ENCODE measurements around the gene FKRP.
"Not testable (repeated sequence)": the region's sequence is repeated elsewhere in the genome, so short reads cannot be mapped to it uniquely, and the experiment has no call there.

Gene FKRP

DNA sequence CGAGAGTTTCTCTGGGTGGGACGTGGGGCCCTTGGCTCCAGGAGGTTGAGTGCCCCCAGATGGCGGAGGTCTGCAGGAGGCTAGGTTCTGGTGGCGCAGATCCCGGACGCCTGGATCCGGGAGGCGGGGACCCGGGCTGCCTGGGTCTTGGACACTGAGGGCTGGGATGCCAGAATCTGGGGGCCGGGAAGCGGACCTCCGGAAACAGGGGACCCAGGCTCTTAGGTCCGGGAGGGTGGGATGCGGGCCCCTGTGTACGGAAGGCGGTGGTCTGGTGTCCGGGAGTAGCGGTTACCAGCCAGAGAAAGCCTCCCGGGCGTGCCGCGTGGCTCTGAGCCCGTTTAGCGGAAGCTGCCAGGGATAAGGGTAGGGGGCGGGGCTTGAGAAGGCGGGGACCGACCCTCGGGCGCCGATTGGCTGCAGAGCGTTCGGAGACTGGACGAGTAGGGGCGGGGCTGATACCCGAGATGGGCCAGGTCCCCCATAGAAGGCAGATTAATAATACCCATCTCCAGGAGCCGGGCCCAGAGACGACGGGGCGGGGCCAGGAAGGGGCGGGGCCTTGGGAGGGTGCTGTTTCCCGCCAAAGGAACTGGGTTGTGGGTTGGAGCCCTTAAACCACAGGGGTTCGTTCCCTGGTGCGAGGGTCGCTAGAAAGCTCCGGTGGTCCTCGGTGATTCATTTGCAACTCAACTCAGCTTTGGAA, 42.6 kb downstream of the FKRP start, which contains the start of gene SLC1A5:
SLC1A5 (minus strand) TSS at position 333 of the 706 bp plus-strand sequence. CDS start 629 bp downstream, outside the sequence.
- Histone ChIP-seq H3K9me3 (ENCODE audit: control insufficient read depth, insufficient read depth, low read depth, low read length) (no peaks in the 10 kb centered on the region), H3K27ac (ENCODE audit: low read depth, low read length) (peak within 1 kb of the TSS; percentile 96), H3K27me3 (ENCODE audit: control insufficient read depth, insufficient read depth, low read length) (no peaks in the 10 kb centered on the region), H3K9ac (ENCODE audit: low read length) (peak within 1 kb of the TSS; percentile 99), H3K4me3 (ENCODE audit: low read depth, low read length) (peak within 1 kb of the TSS; percentile 98), H3K36me3 (ENCODE audit: control insufficient read depth, insufficient read depth, low read length) (peaks cover 26% of the 10 kb centered on the region), H3K4me1 (ENCODE audit: control insufficient read depth, insufficient read depth, low read length) (peaks cover 29% of the 10 kb centered on the region)

DNA sequence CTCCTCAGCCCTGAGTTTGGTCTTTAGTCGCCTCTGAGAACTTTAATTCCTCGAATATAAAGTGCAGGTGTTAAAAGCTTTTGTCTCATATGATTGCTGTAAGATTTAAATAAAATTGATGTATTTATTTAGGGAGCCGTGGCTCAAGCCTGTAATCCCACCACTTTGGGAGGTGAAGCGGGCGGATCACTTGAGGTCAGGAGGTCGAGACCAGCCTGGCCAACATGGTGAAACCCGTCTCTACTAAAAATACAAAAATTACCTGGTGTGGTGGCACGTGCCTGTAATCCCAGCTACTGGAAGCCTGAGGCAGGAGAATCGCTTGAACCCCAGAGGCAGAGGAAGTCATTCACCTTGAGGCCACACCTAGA, 43.1 kb downstream of the FKRP start:
- Histone ChIP-seq H3K27ac (ENCODE audit: low read depth, low read length) (no peak overlapping the region), H3K9ac (ENCODE audit: low read length) (no peak overlapping the region), H3K36me3 (ENCODE audit: control insufficient read depth, insufficient read depth, low read length) (peaks cover 21% of the 10 kb centered on the region), H3K4me3 (ENCODE audit: low read depth, low read length) (0 out of 2 replicates have a peak overlapping the region, but pooled peaks have one; percentile 18), H3K4me1 (ENCODE audit: control insufficient read depth, insufficient read depth, low read length) (peaks cover 28% of the 10 kb centered on the region), H3K27me3 (ENCODE audit: control insufficient read depth, insufficient read depth, low read length) (no peaks in the 10 kb centered on the region), H3K9me3 (ENCODE audit: control insufficient read depth, insufficient read depth, low read depth, low read length) (no peaks in the 10 kb centered on the region)

DNA sequence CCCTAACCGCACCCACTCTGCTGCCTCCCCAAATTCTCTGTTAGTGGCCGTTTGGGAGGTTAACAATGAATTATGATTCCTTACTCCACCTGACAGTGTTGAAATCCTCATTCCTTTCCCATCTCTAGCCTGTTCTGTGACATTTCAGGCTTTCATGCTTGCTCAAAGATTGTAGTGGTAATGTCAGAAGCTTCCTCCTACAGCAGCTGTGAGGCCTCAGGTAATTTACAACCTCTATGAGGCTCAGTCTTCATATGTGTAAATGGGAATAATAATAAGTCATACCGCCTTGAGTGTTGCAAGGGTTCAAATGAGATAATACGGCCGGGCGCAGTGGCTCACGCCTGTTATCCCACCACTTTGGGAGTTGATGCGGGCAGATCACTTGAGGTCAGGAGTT, 43.5 kb downstream of the FKRP start:
- H3K9me3 ChIP-seq (ENCODE audit: control insufficient read depth, insufficient read depth, low read depth, low read length), result no peaks in the 10 kb centered on the region
- no peak overlapping the region for H3K4me3 ChIP-seq (ENCODE audit: low read depth, low read length)
- peaks cover 23% of the 10 kb centered on the region for H3K4me1 ChIP-seq (ENCODE audit: control insufficient read depth, insufficient read depth, low read length)
- H3K36me3 ChIP-seq (ENCODE audit: control insufficient read depth, insufficient read depth, low read length), result peaks cover 17% of the 10 kb centered on the region
- no peak overlapping the region for H3K9ac ChIP-seq (ENCODE audit: low read length)
- no peak overlapping the region for H3K27ac ChIP-seq (ENCODE audit: low read depth, low read length)
- H3K27me3 ChIP-seq (ENCODE audit: control insufficient read depth, insufficient read depth, low read length), result no peaks in the 10 kb centered on the region

DNA sequence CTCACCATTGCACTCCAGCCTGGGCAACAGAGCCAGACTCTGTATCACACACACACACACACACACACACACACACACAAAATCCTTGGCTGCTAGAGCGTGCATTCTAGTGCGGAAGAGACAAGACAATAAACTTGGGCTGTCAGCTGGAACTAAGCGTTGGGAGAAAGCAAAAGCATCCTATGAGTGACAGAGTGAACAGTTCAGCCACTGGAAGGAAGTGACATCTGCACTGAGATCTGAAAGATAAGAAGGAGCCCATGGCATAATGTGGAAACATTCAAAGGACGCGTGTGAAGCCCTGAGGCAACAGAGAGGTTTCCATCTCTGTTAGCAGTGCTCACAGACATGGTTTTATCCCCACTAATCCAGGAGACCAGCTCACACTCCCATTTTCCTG, 46.1 kb downstream of the FKRP start:
- H3K4me1 ChIP-seq (ENCODE audit: control insufficient read depth, insufficient read depth, low read length), result peaks cover 10% of the 10 kb centered on the region; the same call in 1 of the 2 replicates
- no peaks in the 10 kb centered on the region for H3K36me3 ChIP-seq (ENCODE audit: control insufficient read depth, insufficient read depth, low read length)
- no peaks in the 10 kb centered on the region for H3K9me3 ChIP-seq (ENCODE audit: control insufficient read depth, insufficient read depth, low read depth, low read length)
- no peak overlapping the region for H3K9ac ChIP-seq (ENCODE audit: low read length)
- no peak overlapping the region for H3K27ac ChIP-seq (ENCODE audit: low read depth, low read length)
- H3K4me3 ChIP-seq (ENCODE audit: low read depth, low read length), result no peak overlapping the region
- H3K27me3 ChIP-seq (ENCODE audit: control insufficient read depth, insufficient read depth, low read length), result no peaks in the 10 kb centered on the region

DNA sequence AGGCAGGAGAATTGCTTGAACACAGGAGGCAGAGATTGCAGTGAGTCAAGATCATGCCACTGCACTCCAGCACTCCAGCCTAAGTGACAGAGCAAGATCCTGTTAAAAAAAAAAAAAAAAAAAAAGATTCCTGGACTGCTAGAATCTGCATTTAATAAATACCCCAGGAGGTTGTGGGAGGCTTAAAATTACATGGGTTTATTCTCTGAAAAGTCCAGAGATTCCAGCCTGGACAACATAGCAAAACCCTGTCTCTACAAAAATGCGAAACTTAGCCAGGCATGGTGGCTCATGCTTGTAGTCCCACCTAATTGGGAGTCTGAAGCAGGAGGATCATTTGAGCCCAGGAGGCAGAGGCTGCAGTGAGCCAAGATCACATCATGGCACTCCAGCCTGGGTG, 52.0 kb downstream of the FKRP start:
- Histone ChIP-seq H3K4me3 (ENCODE audit: low read depth, low read length) (no peak overlapping the region), H3K4me1 (ENCODE audit: control insufficient read depth, insufficient read depth, low read length) (peaks cover 3% of the 10 kb centered on the region; the same call in 1 of the 2 replicates), H3K27ac (ENCODE audit: low read depth, low read length) (no peak overlapping the region), H3K27me3 (ENCODE audit: control insufficient read depth, insufficient read depth, low read length) (no peaks in the 10 kb centered on the region), H3K36me3 (ENCODE audit: control insufficient read depth, insufficient read depth, low read length) (no peaks in the 10 kb centered on the region), H3K9ac (ENCODE audit: low read length) (no peak overlapping the region), H3K9me3 (ENCODE audit: control insufficient read depth, insufficient read depth, low read depth, low read length) (no peaks in the 10 kb centered on the region)

DNA sequence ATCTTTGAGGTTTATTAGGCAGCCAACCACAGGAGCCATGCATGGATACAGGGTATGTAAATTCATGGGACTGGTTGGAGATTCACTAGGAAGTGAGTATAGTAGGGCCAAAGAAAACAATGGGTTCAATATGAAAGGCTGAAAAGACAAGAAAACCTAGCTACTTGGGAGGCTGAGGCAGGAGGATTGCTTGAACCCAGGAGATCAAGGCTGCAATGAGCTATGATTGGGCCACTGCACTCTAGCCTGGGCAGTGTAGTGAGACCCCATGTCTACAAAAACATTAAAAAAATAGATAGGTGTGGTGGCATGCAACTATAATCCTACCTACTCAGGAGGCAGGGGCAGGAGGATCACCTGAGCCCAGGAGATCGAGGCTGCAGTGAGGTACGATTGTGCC, 52.9 kb downstream of the FKRP start:
- Histone ChIP-seq H3K9me3 (ENCODE audit: control insufficient read depth, insufficient read depth, low read depth, low read length) (no peaks in the 10 kb centered on the region), H3K4me3 (ENCODE audit: low read depth, low read length) (no peak overlapping the region), H3K27me3 (ENCODE audit: control insufficient read depth, insufficient read depth, low read length) (no peaks in the 10 kb centered on the region), H3K4me1 (ENCODE audit: control insufficient read depth, insufficient read depth, low read length) (peaks cover 3% of the 10 kb centered on the region; the same call in 1 of the 2 replicates), H3K36me3 (ENCODE audit: control insufficient read depth, insufficient read depth, low read length) (no peaks in the 10 kb centered on the region), H3K9ac (ENCODE audit: low read length) (no peak overlapping the region), H3K27ac (ENCODE audit: low read depth, low read length) (no peak overlapping the region)

DNA sequence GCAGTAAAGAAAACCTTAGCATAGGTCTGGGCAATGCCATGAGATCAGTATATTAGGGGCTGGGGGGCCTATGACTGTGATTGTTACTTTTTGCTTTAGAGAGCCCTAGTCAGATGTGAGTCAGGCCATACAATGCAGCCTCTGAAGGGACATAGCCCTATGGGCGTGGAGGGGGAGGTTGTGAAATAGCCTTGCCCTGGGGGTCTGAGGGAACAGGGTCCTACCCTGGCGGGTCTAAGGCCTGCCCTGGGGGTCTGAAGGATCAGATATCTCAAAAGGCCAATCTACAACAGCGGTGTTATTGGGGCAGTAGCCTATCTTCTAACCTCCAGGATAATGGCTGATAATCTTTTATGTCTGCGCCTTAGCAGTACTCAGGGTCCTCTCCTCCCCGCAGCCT, 56.3 kb downstream of the FKRP start:
- Histone ChIP-seq H3K4me1 (ENCODE audit: control insufficient read depth, insufficient read depth, low read length) (no peaks in the 10 kb centered on the region; the same call in 1 of the 2 replicates), H3K27me3 (ENCODE audit: control insufficient read depth, insufficient read depth, low read length) (no peaks in the 10 kb centered on the region), H3K27ac (ENCODE audit: low read depth, low read length) (no peak overlapping the region), H3K4me3 (ENCODE audit: low read depth, low read length) (no peak overlapping the region), H3K9ac (ENCODE audit: low read length) (no peak overlapping the region), H3K9me3 (ENCODE audit: control insufficient read depth, insufficient read depth, low read depth, low read length) (no peaks in the 10 kb centered on the region), H3K36me3 (ENCODE audit: control insufficient read depth, insufficient read depth, low read length) (no peaks in the 10 kb centered on the region)

DNA sequence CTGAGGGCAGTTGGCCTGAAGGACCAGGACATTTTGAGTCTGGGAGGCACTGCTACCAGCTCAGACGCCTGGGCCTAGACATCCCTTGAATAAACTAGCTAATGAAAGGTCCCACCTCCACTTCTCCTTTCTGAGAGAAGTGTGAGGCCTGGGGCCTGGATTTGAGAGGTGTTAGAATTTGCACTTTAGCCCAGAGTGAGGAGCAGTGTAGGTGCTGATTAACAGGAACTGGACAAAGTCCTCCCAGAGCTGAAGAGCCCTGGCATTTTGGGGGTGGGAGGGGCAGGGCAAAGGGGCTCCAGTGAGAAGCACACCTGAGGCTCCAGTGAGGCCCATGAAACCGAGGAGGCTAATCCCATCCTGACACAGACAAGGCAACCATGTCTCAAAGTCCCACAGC, 57.7 kb downstream of the FKRP start:
- Histone ChIP-seq H3K9me3 (ENCODE audit: control insufficient read depth, insufficient read depth, low read depth, low read length) (no peaks in the 10 kb centered on the region), H3K27me3 (ENCODE audit: control insufficient read depth, insufficient read depth, low read length) (no peaks in the 10 kb centered on the region), H3K27ac (ENCODE audit: low read depth, low read length) (no peak overlapping the region), H3K9ac (ENCODE audit: low read length) (no peak overlapping the region), H3K36me3 (ENCODE audit: control insufficient read depth, insufficient read depth, low read length) (no peaks in the 10 kb centered on the region), H3K4me3 (ENCODE audit: low read depth, low read length) (no peak overlapping the region), H3K4me1 (ENCODE audit: control insufficient read depth, insufficient read depth, low read length) (no peaks in the 10 kb centered on the region; the same call in 1 of the 2 replicates)

DNA sequence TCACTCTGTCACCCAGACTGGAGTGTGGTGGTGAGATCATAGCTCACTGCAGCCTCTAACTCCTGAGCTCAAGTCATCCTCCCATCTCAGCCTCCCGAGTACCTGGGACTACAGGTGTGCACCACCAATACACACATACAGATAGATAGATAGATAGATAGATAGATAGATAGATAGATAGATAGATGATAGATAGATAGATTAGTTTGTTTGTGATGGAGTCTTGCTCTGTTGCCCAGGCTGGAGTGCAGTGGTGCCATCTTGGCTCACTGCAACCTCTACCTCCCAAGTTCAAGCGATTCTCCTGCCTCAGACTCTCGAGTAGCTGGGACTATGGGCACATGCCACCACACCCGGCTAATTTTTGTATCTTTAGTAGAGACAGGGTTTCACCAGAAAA, 58.6 kb downstream of the FKRP start:
- not testable (repeated sequence) for H3K4me3 ChIP-seq (ENCODE audit: low read depth, low read length); H3K36me3 ChIP-seq (ENCODE audit: control insufficient read depth, insufficient read depth, low read length); H3K27ac ChIP-seq (ENCODE audit: low read depth, low read length); H3K27me3 ChIP-seq (ENCODE audit: control insufficient read depth, insufficient read depth, low read length); H3K9ac ChIP-seq (ENCODE audit: low read length); H3K9me3 ChIP-seq (ENCODE audit: control insufficient read depth, insufficient read depth, low read depth, low read length); H3K4me1 ChIP-seq (ENCODE audit: control insufficient read depth, insufficient read depth, low read length)

DNA sequence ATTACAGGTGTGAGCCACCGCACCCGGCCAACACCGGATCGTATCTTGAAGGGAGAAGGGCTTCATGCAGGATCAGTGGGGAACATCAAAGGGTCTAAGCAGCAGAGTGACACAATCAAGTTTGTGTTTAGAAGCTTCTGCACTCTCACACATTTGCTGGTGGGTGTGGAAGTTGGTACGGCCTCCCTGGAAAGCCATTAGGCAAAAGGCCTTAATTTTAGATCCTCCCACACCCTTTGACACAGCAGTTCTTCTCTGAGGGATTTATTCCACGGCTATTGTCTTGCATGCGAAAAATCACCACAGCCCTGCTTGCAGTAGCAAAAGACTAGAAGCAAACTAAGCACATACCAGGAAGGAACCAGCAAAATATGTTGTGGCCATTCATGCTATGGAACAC, 60.8 kb downstream of the FKRP start:
- Histone ChIP-seq H3K27ac (ENCODE audit: low read depth, low read length) (no peak overlapping the region), H3K9me3 (ENCODE audit: control insufficient read depth, insufficient read depth, low read depth, low read length) (no peaks in the 10 kb centered on the region), H3K27me3 (ENCODE audit: control insufficient read depth, insufficient read depth, low read length) (no peaks in the 10 kb centered on the region), H3K4me3 (ENCODE audit: low read depth, low read length) (no peak overlapping the region), H3K36me3 (ENCODE audit: control insufficient read depth, insufficient read depth, low read length) (no peaks in the 10 kb centered on the region), H3K9ac (ENCODE audit: low read length) (no peak overlapping the region), H3K4me1 (ENCODE audit: control insufficient read depth, insufficient read depth, low read length) (no peaks in the 10 kb centered on the region; the same call in 1 of the 2 replicates)
